Endodermal cell (in vitro differentiated cells): ENCODE measurements around the gene HOTAIR. TPM values are rescaled to one million over a fixed set of nuclear protein-coding genes. Genes with fewer than 3 reads are reported as not detected.
A peak's percentile ranks its signal among the peaks of the same experiment; 100 is the strongest.

Experiments
- DNase-seq: peaks from one replicate; pipeline ENCODE4 v3.0.0-alpha.2; 2017
- H3K27ac ChIP-seq: 2 replicates; pipeline ENCODE4 v1.5.1; 2013; ENCODE audit warnings: mild to moderate bottlenecking, low read depth, low read length, moderate library complexity
- H3K27me3 ChIP-seq: 2 replicates; pipeline ENCODE4 v1.6.1; 2013; ENCODE audit warnings: mild to moderate bottlenecking, low read length, moderate library complexity; ENCODE audit not compliant: insufficient read depth, control insufficient read depth, poor library complexity, severe bottlenecking
- H3K36me3 ChIP-seq: 2 replicates; pipeline ENCODE4 v1.7.0; 2013; ENCODE audit warnings: mild to moderate bottlenecking, low read length, moderate library complexity; ENCODE audit not compliant: control insufficient read depth, insufficient read depth
- H3K4me1 ChIP-seq: one replicate; pipeline ENCODE4 v1.7.0; 2013; ENCODE audit warnings: low read length; ENCODE audit not compliant: control insufficient read depth, insufficient read depth
- H3K4me3 ChIP-seq: 2 replicates; pipeline ENCODE4 v1.5.1; 2013; ENCODE audit warnings: mild to moderate bottlenecking, low read length, moderate library complexity
- H3K9ac ChIP-seq: 2 replicates; pipeline ENCODE4 v1.6.1; 2013; ENCODE audit warnings: mild to moderate bottlenecking, low read length, moderate library complexity; ENCODE audit not compliant: poor library complexity, severe bottlenecking; ENCODE audit errors: extremely low read depth
- H3K9me3 ChIP-seq: 2 replicates; pipeline ENCODE4 v1.6.1; 2013; ENCODE audit warnings: mild to moderate bottlenecking, low read length, moderate library complexity; ENCODE audit not compliant: control insufficient read depth
- H3K27ac Mint-ChIP-seq: 2 replicates; pipeline ENCODE4 v1.8.0; 2020; ENCODE audit warnings: mixed read lengths
- H3K27me3 Mint-ChIP-seq: 2 replicates; pipeline ENCODE4 v1.8.0; 2021; ENCODE audit warnings: mild to moderate bottlenecking, mixed read lengths; ENCODE audit not compliant: insufficient read depth
- H3K36me3 Mint-ChIP-seq: 2 replicates; pipeline ENCODE4 v1.8.0; 2020; ENCODE audit warnings: low read depth, mixed read lengths
- H3K4me1 Mint-ChIP-seq: 2 replicates; pipeline ENCODE4 v1.8.0; 2020; ENCODE audit warnings: mixed read lengths
- H3K4me3 Mint-ChIP-seq: 2 replicates; pipeline ENCODE4 v1.8.0; 2020; ENCODE audit warnings: mild to moderate bottlenecking, moderate library complexity, mixed read lengths
- H3K9me3 Mint-ChIP-seq: 2 replicates; pipeline ENCODE4 v1.8.0; 2020; ENCODE audit warnings: mild to moderate bottlenecking, mixed read lengths
- WGBS, 2 experiments: methylation state at CpG; one replicate each; pipeline versions ENCODE4 v1.1.5 to v1.1.7; 2013; ENCODE audit warnings: missing lambda C conversion rate in 2 of 2, mixed read lengths in 1 of 2; ENCODE audit not compliant: insufficient coverage in 1 of 2, insufficient read length in 1 of 2; 5-methylcytosine and 5-hydroxymethylcytosine counted together
- total RNA-seq, 2 donors: library from RNA; stranded (reverse); fragmentation: NEBNext Ultra II Directional in 1 of 2; extraction: Animal tissue kit (Norgen Biotek cat#: 25700) in 1 of 2; gene quantifications; 2 replicates in 1 of 2; 3 replicates in 1 of 2; pipeline ENCODE4 v1.2.1, GENCODE V29; 2021
- TF ChIP-seq, protein P1 (sequence below): fragments of 200-600 bp; sonication (generic); conservative IDR thresholded peaks from 2 replicates; pipeline ENCODE4 v1.5.0; 2021; ENCODE audit warnings: antibody characterized with exemption, mild to moderate bottlenecking

Gene HOTAIR
- total RNA-seq, 2 donors from 2014 or later = not detected

DNA sequence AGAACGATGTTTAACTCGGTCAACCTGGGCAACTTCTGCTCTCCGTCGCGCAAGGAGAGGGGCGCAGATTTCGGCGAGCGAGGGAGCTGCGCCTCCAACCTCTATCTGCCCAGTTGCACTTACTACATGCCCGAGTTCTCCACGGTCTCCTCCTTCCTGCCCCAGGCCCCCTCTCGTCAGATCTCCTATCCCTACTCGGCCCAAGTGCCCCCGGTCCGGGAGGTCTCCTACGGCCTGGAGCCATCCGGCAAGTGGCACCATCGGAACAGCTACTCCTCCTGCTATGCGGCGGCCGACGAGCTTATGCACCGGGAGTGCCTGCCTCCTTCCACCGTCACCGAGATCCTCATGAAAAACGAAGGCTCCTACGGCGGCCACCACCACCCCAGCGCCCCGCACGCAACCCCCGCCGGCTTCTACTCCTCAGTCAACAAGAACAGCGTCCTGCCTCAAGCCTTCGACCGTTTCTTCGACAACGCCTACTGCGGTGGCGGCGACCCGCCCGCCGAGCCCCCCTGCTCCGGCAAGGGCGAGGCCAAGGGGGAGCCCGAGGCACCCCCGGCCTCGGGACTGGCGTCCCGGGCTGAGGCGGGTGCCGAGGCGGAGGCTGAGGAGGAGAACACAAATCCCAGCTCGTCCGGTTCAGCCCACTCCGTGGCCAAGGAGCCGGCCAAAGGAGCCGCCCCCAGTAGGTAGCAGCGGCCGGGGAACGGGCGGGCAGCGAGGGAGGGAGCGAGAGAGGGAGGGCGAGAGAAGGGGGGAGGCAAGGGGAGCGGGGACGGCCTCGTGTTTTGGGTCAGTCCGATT lies 1.3 kb downstream of the HOTAIR start:
- Histone ChIP-seq H3K27me3 (peaks cover 100% of the 10 kb centered on the region), H3K4me3 (no peak overlapping the region), H3K9ac (no peak overlapping the region), H3K36me3 (no peaks in the 10 kb centered on the region), H3K9me3 (peaks cover 7% of the 10 kb centered on the region), H3K4me1 (no peaks in the 10 kb centered on the region), H3K27ac (no peak overlapping the region)
- WGBS, 2 experiments = 4 to 10% methylated on average over 22 to 68 of the region's 71 CpGs
- H3K4me1 Mint-ChIP-seq = peaks cover 15% of the 10 kb centered on the region
- peak overlapping the region; percentile 34 for H3K4me3 Mint-ChIP-seq
- peaks cover 100% of the 10 kb centered on the region for H3K27me3 Mint-ChIP-seq
- no peaks in the 10 kb centered on the region for H3K36me3 Mint-ChIP-seq
- DNase-seq = peak; percentile 84
- no peak overlapping the region for H3K27ac Mint-ChIP-seq
- TF ChIP-seq, protein P1, sequence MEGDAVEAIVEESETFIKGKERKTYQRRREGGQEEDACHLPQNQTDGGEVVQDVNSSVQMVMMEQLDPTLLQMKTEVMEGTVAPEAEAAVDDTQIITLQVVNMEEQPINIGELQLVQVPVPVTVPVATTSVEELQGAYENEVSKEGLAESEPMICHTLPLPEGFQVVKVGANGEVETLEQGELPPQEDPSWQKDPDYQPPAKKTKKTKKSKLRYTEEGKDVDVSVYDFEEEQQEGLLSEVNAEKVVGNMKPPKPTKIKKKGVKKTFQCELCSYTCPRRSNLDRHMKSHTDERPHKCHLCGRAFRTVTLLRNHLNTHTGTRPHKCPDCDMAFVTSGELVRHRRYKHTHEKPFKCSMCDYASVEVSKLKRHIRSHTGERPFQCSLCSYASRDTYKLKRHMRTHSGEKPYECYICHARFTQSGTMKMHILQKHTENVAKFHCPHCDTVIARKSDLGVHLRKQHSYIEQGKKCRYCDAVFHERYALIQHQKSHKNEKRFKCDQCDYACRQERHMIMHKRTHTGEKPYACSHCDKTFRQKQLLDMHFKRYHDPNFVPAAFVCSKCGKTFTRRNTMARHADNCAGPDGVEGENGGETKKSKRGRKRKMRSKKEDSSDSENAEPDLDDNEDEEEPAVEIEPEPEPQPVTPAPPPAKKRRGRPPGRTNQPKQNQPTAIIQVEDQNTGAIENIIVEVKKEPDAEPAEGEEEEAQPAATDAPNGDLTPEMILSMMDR = no peak
- H3K9me3 Mint-ChIP-seq = peaks cover 17% of the 10 kb centered on the region

DNA sequence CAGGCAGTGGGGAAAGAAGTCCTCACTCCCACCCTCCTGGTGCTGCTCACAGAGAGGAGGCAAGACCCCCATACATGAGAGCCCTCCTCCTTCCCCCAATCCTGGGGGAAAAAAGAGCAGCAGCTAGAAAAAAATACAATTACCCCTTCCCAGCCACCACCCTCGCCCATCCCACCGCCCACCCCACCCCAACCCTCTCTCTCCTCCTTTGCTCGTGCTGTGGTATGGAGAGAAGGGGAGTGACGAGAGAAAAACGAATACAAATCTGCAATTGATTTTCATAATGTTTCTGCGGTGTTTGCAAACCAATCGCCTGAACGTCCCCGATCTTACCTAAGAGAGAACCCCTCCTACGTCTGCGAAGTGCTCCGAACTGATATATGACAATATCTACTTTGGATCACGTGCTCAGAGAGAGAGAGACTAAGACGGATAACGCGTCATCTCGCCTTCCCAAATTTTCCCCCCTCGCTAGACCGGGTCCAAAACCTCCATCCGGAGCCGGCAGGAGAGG lies 2.0 kb downstream of the HOTAIR start, which contains the start of gene HOXC11:
Gene HOXC11 (plus strand): TSS at position 405 of the 514 bp plus-strand sequence. CDS start 116 bp downstream, outside the sequence.
- Mint-ChIP-seq H3K4me3 (peak within 1 kb of the TSS; percentile 34), H3K9me3 (peaks cover 17% of the 10 kb centered on the region), H3K4me1 (peaks cover 15% of the 10 kb centered on the region), H3K27ac (no peak within 1 kb of the TSS), H3K27me3 (peaks cover 100% of the 10 kb centered on the region), H3K36me3 (no peaks in the 10 kb centered on the region)
- Histone ChIP-seq H3K9me3 (peaks cover 7% of the 10 kb centered on the region), H3K4me1 (no peaks in the 10 kb centered on the region), H3K36me3 (no peaks in the 10 kb centered on the region), H3K27ac (no peak within 1 kb of the TSS), H3K27me3 (peaks cover 100% of the 10 kb centered on the region), H3K9ac (no peak within 1 kb of the TSS), H3K4me3 (no peak within 1 kb of the TSS)
- no peak for DNase-seq
- TF ChIP-seq, protein P1 = no peak
- WGBS, 2 experiments = 9 to 11% methylated on average over 12 to 17 of the region's 21 CpGs

DNA sequence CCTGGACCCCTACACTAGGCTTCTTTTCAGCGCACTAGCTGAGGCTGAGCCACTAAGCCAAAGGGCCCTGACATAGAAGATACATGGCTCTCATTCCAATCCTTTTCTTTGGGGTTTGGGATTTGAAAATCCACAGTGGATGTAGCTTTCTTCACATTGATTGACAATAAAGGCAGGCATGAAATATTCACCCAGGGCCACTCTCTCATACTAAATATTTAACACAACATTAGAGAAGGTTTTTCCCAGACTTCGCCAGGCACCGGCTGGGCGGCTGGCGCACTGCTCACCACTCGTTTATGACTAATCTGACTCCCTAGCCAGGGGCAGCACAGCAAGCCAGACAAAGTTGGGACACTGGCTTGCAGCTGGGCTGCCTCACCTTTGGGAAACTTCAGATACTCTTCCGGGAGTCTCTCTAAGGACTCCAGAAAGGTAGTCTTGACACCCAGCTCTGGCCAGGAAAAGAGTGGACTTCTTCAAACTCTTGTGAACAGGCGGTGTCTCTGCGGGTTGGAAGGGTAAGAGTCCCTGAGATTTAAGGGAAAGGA lies 2.5 kb downstream of the HOTAIR start:
- Mint-ChIP-seq H3K4me1 (peaks cover 15% of the 10 kb centered on the region), H3K27ac (no peak overlapping the region), H3K36me3 (no peaks in the 10 kb centered on the region), H3K27me3 (peaks cover 100% of the 10 kb centered on the region), H3K4me3 (no peak overlapping the region), H3K9me3 (peaks cover 17% of the 10 kb centered on the region)
- Histone ChIP-seq H3K36me3 (no peaks in the 10 kb centered on the region), H3K4me3 (no peak overlapping the region), H3K27ac (no peak overlapping the region), H3K9ac (no peak overlapping the region), H3K4me1 (no peaks in the 10 kb centered on the region), H3K9me3 (peaks cover 7% of the 10 kb centered on the region), H3K27me3 (peaks cover 100% of the 10 kb centered on the region)
- WGBS, 2 experiments = 41 to 47% methylated on average over 6 to 9 of the region's 9 CpGs
- no peak for DNase-seq
- TF ChIP-seq, protein P1 = no peak
